ENCODE data around the gene SEC24D.
A peak's percentile ranks its signal among the peaks of the same experiment; 100 is the strongest.

Gene SEC24D

GRCh38 chr4:118857760-118858159 is 21.8 kb upstream of the SEC24D start:
- Mint-ChIP-seq H3K4me3 (no peak overlapping the region), H3K9me3 (no peaks in the 10 kb centered on the region), H3K4me1 (ENCODE audit: low read depth) (no peaks in the 10 kb centered on the region), H3K27me3 (no peaks in the 10 kb centered on the region), H3K27ac (no peak overlapping the region), H3K36me3 (ENCODE audit: low read depth) (no peaks in the 10 kb centered on the region)

GRCh38 chr4:118850488-118851173 is 14.7 kb upstream of the SEC24D start:
- peak overlapping the region; percentile 93 for H3K4me3 Mint-ChIP-seq
- peaks cover 14% of the 10 kb centered on the region for H3K4me1 Mint-ChIP-seq (ENCODE audit: low read depth)
- peak overlapping the region; percentile 93 for H3K27ac Mint-ChIP-seq
- no peaks in the 10 kb centered on the region for H3K9me3 Mint-ChIP-seq
- H3K36me3 Mint-ChIP-seq (ENCODE audit: low read depth), result no peaks in the 10 kb centered on the region
- H3K27me3 Mint-ChIP-seq, result peaks cover 3% of the 10 kb centered on the region

GRCh38 chr4:118849867-118850487 is 14.1 kb upstream of the SEC24D start:
- H3K4me1 Mint-ChIP-seq (ENCODE audit: low read depth), result peaks cover 14% of the 10 kb centered on the region

GRCh38 chr4:118848901-118849300 is 13.0 kb upstream of the SEC24D start:
- Mint-ChIP-seq H3K9me3 (no peaks in the 10 kb centered on the region), H3K36me3 (ENCODE audit: low read depth) (no peaks in the 10 kb centered on the region), H3K4me3 (no peak overlapping the region), H3K27me3 (peaks cover 3% of the 10 kb centered on the region), H3K4me1 (ENCODE audit: low read depth) (peaks cover 14% of the 10 kb centered on the region), H3K27ac (no peak overlapping the region)

More at GRCh38 chr4:118849867-118850487, 14.1 kb upstream of the SEC24D start:
- peaks cover 3% of the 10 kb centered on the region for H3K27me3 Mint-ChIP-seq
- peak overlapping the region; percentile 93 for H3K4me3 Mint-ChIP-seq
- H3K27ac Mint-ChIP-seq, result peak overlapping the region; percentile 93
- H3K36me3 Mint-ChIP-seq (ENCODE audit: low read depth), result no peaks in the 10 kb centered on the region
- no peaks in the 10 kb centered on the region for H3K9me3 Mint-ChIP-seq

GRCh38 chr4:118848242-118848641 is 12.3 kb upstream of the SEC24D start:
- no peaks in the 10 kb centered on the region for H3K36me3 Mint-ChIP-seq (ENCODE audit: low read depth)
- peaks cover 14% of the 10 kb centered on the region for H3K4me1 Mint-ChIP-seq (ENCODE audit: low read depth)
- no peak overlapping the region for H3K27ac Mint-ChIP-seq
- peaks cover 3% of the 10 kb centered on the region for H3K27me3 Mint-ChIP-seq
- H3K4me3 Mint-ChIP-seq, result no peak overlapping the region
- H3K9me3 Mint-ChIP-seq, result no peaks in the 10 kb centered on the region

- Mint-ChIP-seq H3K4me1 (ENCODE audit: low read depth) (peaks cover 19% of the 10 kb centered on the region), H3K9me3 (no peaks in the 10 kb centered on the region), H3K27me3 (peaks cover 3% of the 10 kb centered on the region), H3K27ac (no peak overlapping the region), H3K4me3 (no peak overlapping the region), H3K36me3 (ENCODE audit: low read depth) (no peaks in the 10 kb centered on the region)
Measured at GRCh38 chr4:118846979-118847378, 11.1 kb upstream of the SEC24D start.

- Mint-ChIP-seq H3K9me3 (no peaks in the 10 kb centered on the region), H3K27me3 (peaks cover 3% of the 10 kb centered on the region), H3K4me3 (no peak overlapping the region), H3K36me3 (ENCODE audit: low read depth) (no peaks in the 10 kb centered on the region), H3K27ac (no peak overlapping the region), H3K4me1 (ENCODE audit: low read depth) (peaks cover 17% of the 10 kb centered on the region)
Measured at GRCh38 chr4:118845552-118846050, 9.7 kb upstream of the SEC24D start.

- Mint-ChIP-seq H3K27me3 (peaks cover 3% of the 10 kb centered on the region), H3K9me3 (no peaks in the 10 kb centered on the region), H3K36me3 (ENCODE audit: low read depth) (no peaks in the 10 kb centered on the region), H3K4me3 (no peak overlapping the region), H3K27ac (no peak overlapping the region), H3K4me1 (ENCODE audit: low read depth) (peaks cover 9% of the 10 kb centered on the region)
Measured at GRCh38 chr4:118843237-118843636, 7.3 kb upstream of the SEC24D start.

- Mint-ChIP-seq H3K36me3 (ENCODE audit: low read depth) (no peaks in the 10 kb centered on the region), H3K27ac (no peak overlapping the region)
Measured at GRCh38 chr4:118842055-118842454, 6.1 kb upstream of the SEC24D start.

GRCh38 chr4:118839221-118839927 is 3.4 kb upstream of the SEC24D start:
- H3K4me1 Mint-ChIP-seq (ENCODE audit: low read depth), result peaks cover 27% of the 10 kb centered on the region
- no peaks in the 10 kb centered on the region for H3K9me3 Mint-ChIP-seq
- no peaks in the 10 kb centered on the region for H3K27me3 Mint-ChIP-seq
- H3K4me3 Mint-ChIP-seq, result no peak overlapping the region
- no peak overlapping the region for H3K27ac Mint-ChIP-seq
- H3K36me3 Mint-ChIP-seq (ENCODE audit: low read depth), result no peaks in the 10 kb centered on the region

More at GRCh38 chr4:118842055-118842454, 6.1 kb upstream of the SEC24D start:
- H3K4me3 Mint-ChIP-seq, result no peak overlapping the region
- H3K4me1 Mint-ChIP-seq (ENCODE audit: low read depth), result peaks cover 9% of the 10 kb centered on the region
- H3K9me3 Mint-ChIP-seq, result no peaks in the 10 kb centered on the region
- H3K27me3 Mint-ChIP-seq, result no peaks in the 10 kb centered on the region

GRCh38 chr4:118837121-118837507 is 1.2 kb upstream of the SEC24D start:
- Mint-ChIP-seq H3K4me3 (peak overlapping the region; percentile 95), H3K4me1 (ENCODE audit: low read depth) (peaks cover 31% of the 10 kb centered on the region), H3K27ac (no peak overlapping the region), H3K27me3 (no peaks in the 10 kb centered on the region), H3K36me3 (ENCODE audit: low read depth) (peaks cover 13% of the 10 kb centered on the region), H3K9me3 (no peaks in the 10 kb centered on the region)

GRCh38 chr4:118836301-118837120 is 585 bp upstream of the SEC24D start:
- peaks cover 18% of the 10 kb centered on the region for H3K36me3 Mint-ChIP-seq (ENCODE audit: low read depth)
- no peaks in the 10 kb centered on the region for H3K27me3 Mint-ChIP-seq
- no peaks in the 10 kb centered on the region for H3K9me3 Mint-ChIP-seq
- H3K27ac Mint-ChIP-seq, result peak overlapping the region; percentile 96
- peaks cover 25% of the 10 kb centered on the region for H3K4me1 Mint-ChIP-seq (ENCODE audit: low read depth)
- H3K4me3 Mint-ChIP-seq, result peak overlapping the region; percentile 95

- Mint-ChIP-seq H3K27ac (peak overlapping the region; percentile 84), H3K36me3 (ENCODE audit: low read depth) (peaks cover 27% of the 10 kb centered on the region), H3K4me3 (peak overlapping the region; percentile 95), H3K4me1 (ENCODE audit: low read depth) (peaks cover 29% of the 10 kb centered on the region), H3K27me3 (no peaks in the 10 kb centered on the region), H3K9me3 (no peaks in the 10 kb centered on the region)
Measured at GRCh38 chr4:118834960-118835569, 861 bp downstream of the SEC24D start.

GRCh38 chr4:118834070-118834469 is 1.9 kb downstream of the SEC24D start:
- peak overlapping the region; percentile 31 for H3K4me3 Mint-ChIP-seq
- peaks cover 35% of the 10 kb centered on the region for H3K36me3 Mint-ChIP-seq (ENCODE audit: low read depth)
- H3K4me1 Mint-ChIP-seq (ENCODE audit: low read depth), result peaks cover 29% of the 10 kb centered on the region
- H3K27me3 Mint-ChIP-seq, result no peaks in the 10 kb centered on the region
- no peaks in the 10 kb centered on the region for H3K9me3 Mint-ChIP-seq
- H3K27ac Mint-ChIP-seq, result no peak overlapping the region
